Fibroblast of lung (primary cell): Measurements from ENCODE around the gene ERGIC3. TPM values are rescaled to one million over a fixed set of nuclear protein-coding genes. Genes with fewer than 3 reads are reported as not detected.

ENCODE experiments used
- DNase-seq, 2 donors: peaks; one replicate each; pipeline versions ENCODE4 v3.0.0 to v3.0.0-alpha.2; 2010; ENCODE audit warnings: low read depth in 2 of 2
- H2AFZ ChIP-seq: 2 replicates; pipeline ENCODE4 v1.5.1; 2012; ENCODE audit warnings: low read length, control low read depth, inconsistent platforms
- H3K27ac ChIP-seq: 2 replicates; pipeline ENCODE4 v1.5.1; 2011; ENCODE audit warnings: low read length, control low read depth; ENCODE audit not compliant: insufficient read depth
- H3K27me3 ChIP-seq: 2 replicates; pipeline ENCODE4 v1.5.1; 2011; ENCODE audit warnings: mild to moderate bottlenecking, low read length; ENCODE audit not compliant: control insufficient read depth, insufficient read depth
- H3K36me3 ChIP-seq: 2 replicates; pipeline ENCODE4 v1.5.1; 2011; ENCODE audit warnings: low read length; ENCODE audit not compliant: control insufficient read depth, insufficient read depth
- H3K4me1 ChIP-seq: 2 replicates; pipeline ENCODE4 v1.5.1; 2011; ENCODE audit warnings: low read length; ENCODE audit not compliant: control insufficient read depth, insufficient read depth; ENCODE audit errors: extremely low read depth
- H3K4me2 ChIP-seq: 2 replicates; pipeline ENCODE4 v1.5.1; 2011; ENCODE audit warnings: low read length, control low read depth; ENCODE audit not compliant: insufficient read depth; ENCODE audit errors: extremely low read depth
- H3K4me3 ChIP-seq, 4 experiments: fragments of 200-600 bp in 1 of 4; sonication (generic) in 1 of 4; replicated peaks in 1 of 4; 2 replicates each; pipeline ENCODE4 v1.5.1; 2011 to 2016; ENCODE audit warnings: low read length in 4 of 4, low read depth in 3 of 4, mild to moderate bottlenecking in 3 of 4, control low read depth in 2 of 4, inconsistent platforms in 1 of 4, mixed read lengths in 1 of 4; ENCODE audit not compliant: insufficient read depth in 1 of 4; ENCODE audit errors: control extremely low read depth in 1 of 4
- H3K79me2 ChIP-seq: 2 replicates; pipeline ENCODE4 v1.5.1; 2012; ENCODE audit warnings: mild to moderate bottlenecking, low read length, inconsistent platforms; ENCODE audit not compliant: control insufficient read depth, insufficient read depth
- H3K9ac ChIP-seq: 2 replicates; pipeline ENCODE4 v1.5.1; 2011; ENCODE audit warnings: mild to moderate bottlenecking, low read length, control low read depth; ENCODE audit not compliant: insufficient read depth
- H3K9me3 ChIP-seq: 2 replicates; pipeline ENCODE4 v1.5.1; 2012; ENCODE audit warnings: low read depth, low read length; ENCODE audit not compliant: control insufficient read depth, insufficient read depth
- H4K20me1 ChIP-seq: 2 replicates; pipeline ENCODE4 v1.5.1; 2011; ENCODE audit warnings: low read length; ENCODE audit not compliant: control insufficient read depth, insufficient read depth; ENCODE audit errors: extremely low read depth
- CTCF ChIP-seq, 2 donors: IDR thresholded peaks in 1 of 2; conservative IDR thresholded peaks in 1 of 2; 1 replicate in 1 of 2; 2 replicates in 1 of 2; pipeline ENCODE4 v1.5.1; 2011 to 2012; ENCODE audit warnings: low read length in 2 of 2, control low read depth in 1 of 2, inconsistent platforms in 1 of 2, low read depth in 1 of 2, mild to moderate bottlenecking in 1 of 2
- EZH2 ChIP-seq: IDR thresholded peaks from 2 replicates; pipeline ENCODE4 v1.5.1; 2012; ENCODE audit warnings: low read length, control low read depth, mild to moderate bottlenecking; ENCODE audit errors: missing control alignments
- polyA plus RNA-seq, 2 donors: library from polyadenylated mRNA; depleted of rRNA in 1 of 2; stranded (reverse) in 1 of 2; unstranded in 1 of 2; fragments of >200 nt; gene quantifications; 2 replicates each; pipeline ENCODE4 v1.2.1, GENCODE V29; 2011 to 2012; ENCODE audit warnings: missing spikeins in 1 of 2
- total RNA-seq: library from RNA; depleted of rRNA; stranded (reverse); fragments of >200 nt; gene quantifications from 2 replicates; pipeline ENCODE4 v1.2.1, GENCODE V29; 2014

The ERGIC3 gene
- total and polyA plus RNA-seq, 2 donors (not counting 1 experiment from before 2014, with no cell fraction given), result 335 to 355 TPM

DNA sequence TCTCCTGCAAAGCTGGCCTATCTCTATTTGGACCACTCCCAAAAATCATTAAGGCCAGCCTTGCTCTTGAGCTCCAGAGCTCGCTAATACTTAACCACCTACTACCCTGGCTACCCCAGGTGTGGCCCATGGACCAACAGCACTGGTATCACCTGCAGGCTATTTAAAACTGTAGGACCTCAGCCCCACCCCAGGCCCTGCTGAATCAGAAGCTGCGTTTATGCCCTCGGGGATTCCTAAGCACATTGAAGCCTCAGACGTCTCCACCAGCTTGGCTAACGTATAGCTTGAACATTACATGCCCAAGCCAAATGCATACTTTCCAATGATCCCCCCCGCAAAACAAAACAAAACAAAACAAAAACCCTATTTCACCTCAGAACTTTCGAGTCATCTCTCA is 54.0 kb downstream of the ERGIC3 start:
- Histone ChIP-seq H4K20me1 (no peaks in the 10 kb centered on the region), H3K4me1 (no peaks in the 10 kb centered on the region), H3K9me3 (no peaks in the 10 kb centered on the region), H3K4me3 (no peak overlapping the region), H3K79me2 (no peaks in the 10 kb centered on the region), H3K36me3 (no peaks in the 10 kb centered on the region), H2AFZ (no peak overlapping the region), H3K4me2 (no peak overlapping the region), H3K27ac (no peak overlapping the region), H3K9ac (no peak overlapping the region), H3K27me3 (peaks cover 7% of the 10 kb centered on the region)
- TF ChIP-seq CTCF (conservative IDR thresholded peaks at IDR 0.05 in 1 of 2, IDR thresholded peaks at IDR 0.05 in 1 of 2; ENCODE audit: low read depth in 1 of 2, low read length in 2 of 2) (no peak), EZH2 (no peak)
- DNase-seq, result no peak

GRCh38 chr20:35597186-35597585 is 55.3 kb downstream of the ERGIC3 start:
- Histone ChIP-seq H3K9ac (no peak overlapping the region), H3K9me3 (no peaks in the 10 kb centered on the region), H3K27ac (no peak overlapping the region), H3K4me3 (no peak overlapping the region), H3K27me3 (peaks cover 7% of the 10 kb centered on the region), H3K79me2 (no peaks in the 10 kb centered on the region), H2AFZ (no peak overlapping the region), H3K4me2 (no peak overlapping the region), H4K20me1 (no peaks in the 10 kb centered on the region), H3K36me3 (no peaks in the 10 kb centered on the region), H3K4me1 (peaks cover 6% of the 10 kb centered on the region)
- DNase-seq, result no peak
- TF ChIP-seq CTCF (conservative IDR thresholded peaks at IDR 0.05 in 1 of 2, IDR thresholded peaks at IDR 0.05 in 1 of 2; ENCODE audit: low read depth in 1 of 2, low read length in 2 of 2), result no peak
- TF ChIP-seq EZH2, result no peak

DNA sequence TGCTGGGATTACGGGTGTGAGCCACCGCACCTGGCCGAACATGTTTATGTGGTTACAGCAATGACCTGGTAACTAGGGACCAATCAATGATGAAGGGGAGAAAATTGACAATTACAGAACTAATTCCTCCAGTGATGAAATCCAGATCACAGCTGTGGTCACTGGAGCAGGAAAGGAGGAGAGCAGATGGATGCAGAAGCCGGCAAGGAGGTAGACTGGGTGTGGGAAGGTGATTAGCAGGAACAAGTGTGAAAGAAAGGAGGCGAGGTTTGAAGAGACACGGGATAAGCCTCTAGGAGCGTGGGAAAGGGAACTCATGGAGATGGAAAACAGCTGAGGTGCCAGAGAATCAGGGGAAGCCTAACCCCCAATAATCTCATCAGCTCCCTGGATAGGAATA is 56.6 kb downstream of the ERGIC3 start:
- peaks cover 7% of the 10 kb centered on the region for H3K27me3 ChIP-seq
- no peak for DNase-seq
- no peak overlapping the region for H3K27ac ChIP-seq
- no peak overlapping the region for H3K4me3 ChIP-seq
- no peaks in the 10 kb centered on the region for H4K20me1 ChIP-seq
- H3K4me2 ChIP-seq, result no peak overlapping the region
- TF ChIP-seq CTCF (conservative IDR thresholded peaks at IDR 0.05 in 1 of 2, IDR thresholded peaks at IDR 0.05 in 1 of 2; ENCODE audit: low read depth in 1 of 2, low read length in 2 of 2), result no peak
- TF ChIP-seq EZH2, result no peak
- H3K36me3 ChIP-seq, result no peaks in the 10 kb centered on the region
- H3K4me1 ChIP-seq, result peaks cover 6% of the 10 kb centered on the region
- H3K9me3 ChIP-seq, result no peaks in the 10 kb centered on the region
- no peaks in the 10 kb centered on the region for H3K79me2 ChIP-seq
- no peak overlapping the region for H3K9ac ChIP-seq
- no peak overlapping the region for H2AFZ ChIP-seq
